Mucosa of stomach (tissue), 1 donor: ENCODE data around the gene TBL1X.

Experiments used
- H3K27me3 ChIP-seq: one replicate; pipeline ENCODE4 v1.7.0; 2013; ENCODE audit warnings: mild to moderate bottlenecking, low read length; ENCODE audit not compliant: control insufficient read depth, insufficient read depth
- H3K36me3 ChIP-seq: one replicate; pipeline ENCODE4 v1.7.0; 2013; ENCODE audit warnings: low read length; ENCODE audit not compliant: control insufficient read depth, insufficient read depth
- H3K4me1 ChIP-seq: one replicate; pipeline ENCODE4 v1.7.0; 2013; ENCODE audit warnings: mild to moderate bottlenecking, low read length; ENCODE audit not compliant: control insufficient read depth, insufficient read depth
- H3K4me3 ChIP-seq: one replicate; pipeline ENCODE4 v1.7.0; 2013; ENCODE audit warnings: low read length
- H3K9ac ChIP-seq: one replicate; pipeline ENCODE4 v1.7.0; 2013; ENCODE audit warnings: mild to moderate bottlenecking, low read length, moderate library complexity
- H3K9me3 ChIP-seq: one replicate; pipeline ENCODE4 v1.7.0; 2013; ENCODE audit warnings: mild to moderate bottlenecking, low read length, moderate library complexity; ENCODE audit not compliant: control insufficient read depth
- donor health status: Pancreatic carcinoma.

Gene TBL1X

GRCh38 chrX:9483376-9483775 lies 18.5 kb downstream of the TBL1X start:
- Histone ChIP-seq H3K9me3 (no peaks in the 10 kb centered on the region), H3K36me3 (no peaks in the 10 kb centered on the region), H3K4me1 (no peaks in the 10 kb centered on the region), H3K4me3 (no peak overlapping the region), H3K27me3 (no peaks in the 10 kb centered on the region), H3K9ac (no peak overlapping the region)

DNA sequence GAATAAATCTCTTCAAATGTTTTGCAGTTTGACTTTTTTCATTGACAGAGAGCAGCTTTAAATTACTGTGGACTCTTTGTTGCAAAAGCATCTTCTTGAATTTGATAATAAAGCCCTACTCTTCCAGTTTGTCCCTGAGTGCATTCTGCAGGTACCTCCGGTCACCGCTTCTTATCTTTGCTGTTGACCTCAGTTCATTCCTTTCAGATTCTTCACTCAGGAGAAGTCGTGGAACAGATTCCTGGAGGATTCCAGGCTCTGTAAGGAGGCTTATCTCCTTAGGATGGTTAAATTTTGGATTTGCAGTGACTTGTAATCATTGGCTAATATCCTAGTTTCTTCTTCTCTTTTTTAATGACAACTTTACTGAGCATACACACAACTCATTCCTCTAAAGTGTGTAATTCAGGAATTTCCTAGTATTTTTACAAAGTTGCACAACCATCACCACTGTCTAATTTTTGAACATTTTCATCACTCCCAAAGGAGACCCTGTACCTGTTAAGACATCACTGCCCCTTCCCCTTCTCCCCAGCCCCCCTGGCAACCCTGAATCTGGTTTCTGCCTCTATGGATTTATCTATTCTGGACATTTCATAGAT lies 22.0 kb downstream of the TBL1X start:
- Histone ChIP-seq H3K36me3 (no peaks in the 10 kb centered on the region), H3K9ac (no peak overlapping the region), H3K4me1 (no peaks in the 10 kb centered on the region), H3K4me3 (no peak overlapping the region), H3K9me3 (no peaks in the 10 kb centered on the region), H3K27me3 (no peaks in the 10 kb centered on the region)

DNA sequence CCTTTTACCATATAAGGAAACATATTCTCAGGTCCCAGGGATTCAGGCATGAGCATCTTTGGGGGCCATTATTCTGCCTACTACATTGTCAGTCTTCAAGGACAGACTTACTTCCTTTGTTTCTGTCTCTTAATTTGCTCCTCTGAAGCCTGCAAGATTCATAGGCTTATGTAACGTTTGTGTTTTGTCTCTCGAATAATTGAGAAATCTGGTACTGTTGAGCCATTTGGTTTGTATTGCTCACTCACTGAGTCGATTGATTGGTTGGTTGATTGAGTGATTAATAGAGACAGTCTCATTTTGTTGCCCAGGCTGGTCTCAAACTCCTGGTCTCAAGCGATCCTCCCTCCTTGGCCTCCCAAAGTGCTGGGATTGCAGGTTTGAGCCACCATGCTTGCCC lies 23.7 kb downstream of the TBL1X start:
- Histone ChIP-seq H3K4me1 (peaks cover 6% of the 10 kb centered on the region), H3K9ac (no peak overlapping the region), H3K4me3 (no peak overlapping the region), H3K27me3 (no peaks in the 10 kb centered on the region), H3K36me3 (no peaks in the 10 kb centered on the region), H3K9me3 (no peaks in the 10 kb centered on the region)

DNA sequence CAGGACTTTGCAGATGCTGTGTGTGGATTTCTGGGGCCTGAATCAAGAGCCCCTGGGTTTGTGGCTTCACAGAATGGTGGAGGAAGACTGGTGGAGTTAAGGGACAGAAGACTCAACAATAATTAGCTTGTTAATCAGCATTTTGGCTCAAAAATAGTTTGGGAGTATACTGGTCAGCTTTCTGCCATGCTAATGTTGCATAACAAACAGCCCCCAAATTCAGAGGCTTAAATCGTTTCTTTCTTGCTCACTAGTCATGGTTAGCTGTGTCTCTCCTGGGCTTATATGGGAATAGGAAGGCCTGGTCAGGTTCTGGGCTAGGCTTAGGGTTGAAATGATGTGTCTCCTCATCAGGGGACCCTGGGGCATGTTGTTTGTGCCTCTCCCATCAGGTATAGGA lies 24.4 kb downstream of the TBL1X start:
- H3K9me3 ChIP-seq = no peaks in the 10 kb centered on the region
- H3K9ac ChIP-seq = no peak overlapping the region
- H3K27me3 ChIP-seq = no peaks in the 10 kb centered on the region
- no peak overlapping the region for H3K4me3 ChIP-seq
- peaks cover 6% of the 10 kb centered on the region for H3K4me1 ChIP-seq
- H3K36me3 ChIP-seq = no peaks in the 10 kb centered on the region

- Histone ChIP-seq H3K4me3 (no peak overlapping the region), H3K27me3 (no peaks in the 10 kb centered on the region), H3K4me1 (peaks cover 6% of the 10 kb centered on the region), H3K9ac (no peak overlapping the region), H3K36me3 (no peaks in the 10 kb centered on the region), H3K9me3 (no peaks in the 10 kb centered on the region)
Measured at GRCh38 chrX:9492901-9493300, 28.0 kb downstream of the TBL1X start.

DNA sequence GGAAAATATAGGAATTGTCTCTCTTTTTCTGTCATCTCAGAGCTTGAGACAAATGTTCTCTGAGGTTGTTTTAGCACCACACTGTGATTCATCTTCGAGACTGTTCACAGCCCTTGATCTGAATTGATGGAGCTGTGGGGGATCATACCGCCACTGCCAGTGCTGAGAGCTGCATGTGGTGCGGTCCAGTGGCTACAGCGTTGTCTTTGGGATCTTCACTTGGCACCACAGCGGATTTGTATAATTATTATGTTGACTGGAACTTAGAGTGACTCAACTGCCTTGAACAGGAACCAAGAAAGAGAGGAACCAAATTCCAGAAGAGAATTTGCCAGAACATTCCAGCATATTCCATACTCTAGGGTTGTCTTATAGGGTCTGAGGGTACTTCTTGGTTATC lies 29.1 kb downstream of the TBL1X start:
- H3K27me3 ChIP-seq = no peaks in the 10 kb centered on the region
- H3K9ac ChIP-seq = no peak overlapping the region
- H3K4me1 ChIP-seq = peaks cover 6% of the 10 kb centered on the region
- H3K9me3 ChIP-seq = no peaks in the 10 kb centered on the region
- H3K36me3 ChIP-seq = no peaks in the 10 kb centered on the region
- H3K4me3 ChIP-seq = no peak overlapping the region

DNA sequence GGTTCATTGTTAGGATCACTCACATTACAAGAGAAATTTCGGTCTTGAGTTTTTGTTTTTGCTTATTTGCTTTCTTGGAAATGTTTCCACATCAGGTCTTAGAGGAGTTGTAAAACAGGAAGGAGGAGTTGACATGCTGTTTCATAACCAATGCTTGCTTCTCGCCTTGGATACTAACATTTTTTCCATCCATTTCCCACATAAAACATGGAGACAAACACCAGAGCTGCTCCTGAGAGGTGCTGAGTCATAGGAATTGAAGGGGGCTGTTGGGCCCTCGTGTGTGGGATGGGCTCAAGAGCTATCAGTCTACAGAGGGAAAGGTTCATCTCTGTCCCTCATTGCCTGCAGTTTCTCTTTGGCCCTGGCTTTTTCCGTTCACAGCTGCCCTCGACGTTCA lies 29.9 kb downstream of the TBL1X start:
- H3K27me3 ChIP-seq = no peaks in the 10 kb centered on the region
- H3K9ac ChIP-seq = no peak overlapping the region
- H3K36me3 ChIP-seq = no peaks in the 10 kb centered on the region
- no peak overlapping the region for H3K4me3 ChIP-seq
- no peaks in the 10 kb centered on the region for H3K9me3 ChIP-seq
- peaks cover 6% of the 10 kb centered on the region for H3K4me1 ChIP-seq

- peaks cover 6% of the 10 kb centered on the region for H3K4me1 ChIP-seq
- H3K4me3 ChIP-seq = no peak overlapping the region
- no peak overlapping the region for H3K9ac ChIP-seq
- H3K36me3 ChIP-seq = no peaks in the 10 kb centered on the region
- no peaks in the 10 kb centered on the region for H3K27me3 ChIP-seq
- H3K9me3 ChIP-seq = no peaks in the 10 kb centered on the region
Measured at GRCh38 chrX:9495496-9495895, 30.6 kb downstream of the TBL1X start.

DNA sequence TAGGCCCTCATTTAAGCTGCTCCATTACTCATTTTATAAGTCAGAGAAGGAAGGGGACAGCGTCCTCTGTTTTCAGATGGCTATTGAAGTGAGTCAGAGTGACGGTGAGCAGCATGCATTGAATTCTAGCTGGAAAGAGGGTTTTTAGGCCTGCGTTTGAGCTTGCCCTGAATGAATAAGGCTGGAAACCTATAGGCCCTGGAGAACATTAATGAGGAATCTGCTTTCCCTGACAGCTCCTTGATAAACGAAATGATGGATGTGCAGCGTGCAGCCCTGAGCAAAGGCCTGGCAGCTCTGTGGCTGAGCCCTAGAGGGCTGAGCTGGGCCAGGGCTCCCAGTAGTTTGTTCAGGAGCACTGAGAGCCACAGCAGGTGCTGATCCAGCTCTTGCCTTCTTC lies 33.4 kb downstream of the TBL1X start:
- H3K4me1 ChIP-seq = no peaks in the 10 kb centered on the region
- H3K27me3 ChIP-seq = no peaks in the 10 kb centered on the region
- H3K9ac ChIP-seq = no peak overlapping the region
- no peaks in the 10 kb centered on the region for H3K9me3 ChIP-seq
- H3K4me3 ChIP-seq = no peak overlapping the region
- H3K36me3 ChIP-seq = no peaks in the 10 kb centered on the region

DNA sequence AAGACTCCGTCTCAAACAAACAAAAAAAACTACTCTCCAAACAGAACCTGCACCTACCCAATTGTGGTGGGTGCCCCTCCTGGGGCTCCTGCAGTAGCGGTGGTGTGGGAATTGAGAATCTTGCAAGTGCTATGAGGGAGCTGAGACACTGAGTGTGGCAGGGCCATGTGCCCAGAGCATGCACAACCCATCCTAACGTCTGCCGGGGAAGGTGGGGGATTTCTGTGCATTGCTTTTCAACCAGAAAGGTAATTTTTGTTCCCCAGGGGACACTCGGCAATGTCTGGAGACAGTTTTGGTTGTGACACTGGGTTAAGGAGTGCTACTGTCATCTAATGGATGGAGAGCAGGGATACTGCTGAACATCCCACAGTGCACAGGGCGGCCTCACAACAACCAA lies 35.7 kb downstream of the TBL1X start:
- no peaks in the 10 kb centered on the region for H3K4me1 ChIP-seq
- no peaks in the 10 kb centered on the region for H3K36me3 ChIP-seq
- no peak overlapping the region for H3K9ac ChIP-seq
- H3K9me3 ChIP-seq = no peaks in the 10 kb centered on the region
- H3K4me3 ChIP-seq = no peak overlapping the region
- no peaks in the 10 kb centered on the region for H3K27me3 ChIP-seq

DNA sequence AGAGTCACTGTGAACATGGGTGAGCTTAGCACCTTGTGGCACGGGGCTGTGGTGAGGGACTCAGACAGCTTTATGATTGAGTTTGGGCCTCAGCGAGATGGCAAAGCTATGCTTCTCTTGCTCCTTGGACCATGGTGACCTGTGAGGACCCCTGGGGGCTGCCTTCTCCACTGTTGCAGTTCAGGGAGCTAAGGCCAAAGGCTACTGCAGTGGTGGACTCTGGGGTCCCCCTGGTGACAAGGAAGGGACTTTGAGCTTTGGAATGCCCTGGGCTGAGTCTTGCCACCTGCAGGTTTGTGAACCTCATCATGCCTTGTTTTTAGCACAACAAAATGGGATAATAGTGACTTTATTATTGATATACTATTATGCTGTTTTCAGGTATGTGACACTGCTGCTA lies 36.5 kb downstream of the TBL1X start:
- H3K36me3 ChIP-seq = no peaks in the 10 kb centered on the region
- no peaks in the 10 kb centered on the region for H3K9me3 ChIP-seq
- no peaks in the 10 kb centered on the region for H3K4me1 ChIP-seq
- no peak overlapping the region for H3K9ac ChIP-seq
- H3K27me3 ChIP-seq = no peaks in the 10 kb centered on the region
- no peak overlapping the region for H3K4me3 ChIP-seq

GRCh38 chrX:9503261-9503660 lies 38.4 kb downstream of the TBL1X start:
- Histone ChIP-seq H3K27me3 (no peaks in the 10 kb centered on the region), H3K4me3 (no peak overlapping the region), H3K36me3 (no peaks in the 10 kb centered on the region), H3K9me3 (no peaks in the 10 kb centered on the region), H3K9ac (no peak overlapping the region), H3K4me1 (no peaks in the 10 kb centered on the region)

GRCh38 chrX:9510366-9510765 lies 45.5 kb downstream of the TBL1X start:
- Histone ChIP-seq H3K4me3 (no peak overlapping the region), H3K27me3 (no peaks in the 10 kb centered on the region), H3K9ac (no peak overlapping the region), H3K4me1 (no peaks in the 10 kb centered on the region), H3K9me3 (no peaks in the 10 kb centered on the region), H3K36me3 (no peaks in the 10 kb centered on the region)
